Measurements from ENCODE around the gene CYBA. TPM values are rescaled to one million over a fixed set of nuclear protein-coding genes. Genes with fewer than 3 reads are reported as not detected.

The CYBA gene
- total RNA-seq, 3 donors from 2014 or later (not counting 1 experiment from before 2014, with no cell fraction given) = 1,001 to 1,351 (median 1,051) TPM

- no peaks in the 10 kb centered on the region for H3K27me3 Mint-ChIP-seq (ENCODE audit: low read depth in 2 of 2)
- Histone ChIP-seq H3K27ac (ENCODE audit: low read length) (no peak overlapping the region), H3K36me3 (ENCODE audit: control insufficient read depth, insufficient read depth, low read length) (no peaks in the 10 kb centered on the region), H3K9me3 (ENCODE audit: control insufficient read depth, insufficient read depth, low read length) (no peaks in the 10 kb centered on the region), H3K4me1 (ENCODE audit: control insufficient read depth, insufficient read depth, low read length) (peaks cover 8% of the 10 kb centered on the region), H3K4me3 (ENCODE audit: low read length) (no peak overlapping the region), H3K27me3 (ENCODE audit: control insufficient read depth, insufficient read depth, low read length) (no peaks in the 10 kb centered on the region)
- H3K4me3 Mint-ChIP-seq = no peak overlapping the region
- ATAC-seq (no peak), DNase-seq (no peak)
- H3K9me3 Mint-ChIP-seq = no peaks in the 10 kb centered on the region
- WGBS (ENCODE audit: insufficient coverage) = 91% methylated on average over 5 of the region's 5 CpGs
- intact Hi-C loops (cut with micrococcal nuclease) = no loop called here
- no peak for TF ChIP-seq CTCF (IDR thresholded peaks at IDR 0.05)
- peaks cover 0 to 12% of the 10 kb centered on the region in 2 donors for H3K4me1 Mint-ChIP-seq
- no peaks in the 10 kb centered on the region for H3K36me3 Mint-ChIP-seq
- H3K27ac Mint-ChIP-seq = peak overlapping the region in 1 of 2 donors; percentile 16
Observed at GRCh38 chr16:88667461-88667860, 16.6 kb upstream of the CYBA start.

- peak overlapping the region; percentile 58 for H3K4me3 Mint-ChIP-seq
- intact Hi-C loops (cut with micrococcal nuclease) = no loop called here
- Histone ChIP-seq H3K4me3 (ENCODE audit: low read length) (no peak overlapping the region), H3K36me3 (ENCODE audit: control insufficient read depth, insufficient read depth, low read length) (no peaks in the 10 kb centered on the region), H3K27me3 (ENCODE audit: control insufficient read depth, insufficient read depth, low read length) (no peaks in the 10 kb centered on the region), H3K27ac (ENCODE audit: low read length) (no peak overlapping the region), H3K4me1 (ENCODE audit: control insufficient read depth, insufficient read depth, low read length) (peaks cover 20% of the 10 kb centered on the region), H3K9me3 (ENCODE audit: control insufficient read depth, insufficient read depth, low read length) (no peaks in the 10 kb centered on the region)
- peaks cover 12 to 24% of the 10 kb centered on the region in 2 donors for H3K4me1 Mint-ChIP-seq
- H3K9me3 Mint-ChIP-seq = no peaks in the 10 kb centered on the region
- TF ChIP-seq CTCF (IDR thresholded peaks at IDR 0.05) = no peak
- H3K36me3 Mint-ChIP-seq = no peaks in the 10 kb centered on the region
- ATAC-seq (no peak), DNase-seq (no peak)
- WGBS (ENCODE audit: insufficient coverage) = 98% methylated on average over 3 of the region's 3 CpGs
- no peak overlapping the region for H3K27ac Mint-ChIP-seq
- H3K27me3 Mint-ChIP-seq (ENCODE audit: low read depth in 2 of 2) = no peaks in the 10 kb centered on the region
Observed at GRCh38 chr16:88665570-88665969, 14.7 kb upstream of the CYBA start.

- H3K27ac ChIP-seq (ENCODE audit: low read length) = no peak overlapping the region
- H3K27me3 ChIP-seq (ENCODE audit: control insufficient read depth, insufficient read depth, low read length) = no peaks in the 10 kb centered on the region
- peaks cover 20% of the 10 kb centered on the region for H3K4me1 ChIP-seq (ENCODE audit: control insufficient read depth, insufficient read depth, low read length)
- no peaks in the 10 kb centered on the region for H3K36me3 Mint-ChIP-seq
- DNase-seq (no peak), ATAC-seq (no peak)
- no peaks in the 10 kb centered on the region for H3K36me3 ChIP-seq (ENCODE audit: control insufficient read depth, insufficient read depth, low read length)
- peak overlapping the region; percentile 58 for H3K4me3 Mint-ChIP-seq
- H3K27me3 Mint-ChIP-seq (ENCODE audit: low read depth in 2 of 2) = no peaks in the 10 kb centered on the region
- no peak overlapping the region for H3K27ac Mint-ChIP-seq
- 96% methylated on average over 4 of the region's 4 CpGs for WGBS (ENCODE audit: insufficient coverage)
- H3K4me3 ChIP-seq (ENCODE audit: low read length) = no peak overlapping the region
- H3K9me3 Mint-ChIP-seq = no peaks in the 10 kb centered on the region
- intact Hi-C loops (cut with micrococcal nuclease) = no loop called here
- H3K4me1 Mint-ChIP-seq = peaks cover 12 to 24% of the 10 kb centered on the region in 2 donors
- no peaks in the 10 kb centered on the region for H3K9me3 ChIP-seq (ENCODE audit: control insufficient read depth, insufficient read depth, low read length)
- no peak for TF ChIP-seq CTCF (IDR thresholded peaks at IDR 0.05)
Observed at GRCh38 chr16:88665148-88665547, 14.3 kb upstream of the CYBA start.
